HG03196 (cell line): ENCODE data around the gene DNAL4.
"Not testable (repeated sequence)": the region's sequence is repeated elsewhere in the genome, so short reads cannot be mapped to it uniquely, and the experiment has no call there.

ENCODE experiments used
- ATAC-seq: cut with Tn5 transposase; IDR thresholded peaks from one replicate; pipeline ENCODE4 v1.9.1; 2021; ENCODE audit not compliant: unreplicated experiment

Gene DNAL4

GRCh38 chr22:38827510-38827909, 33.6 kb upstream of the DNAL4 start:
- no peak for ATAC-seq

- no peak for ATAC-seq
These were observed 32.9 kb upstream of the DNAL4 start for GRCh38 chr22:38826801-38827200.

- no peak for ATAC-seq
These were observed 32.4 kb upstream of the DNAL4 start for GRCh38 chr22:38826386-38826785.

GRCh38 chr22:38824585-38824984, 30.6 kb upstream of the DNAL4 start:
- no peak for ATAC-seq

- no peak for ATAC-seq
These were observed 29.7 kb upstream of the DNAL4 start for GRCh38 chr22:38823637-38824036.

GRCh38 chr22:38823076-38823475, 29.1 kb upstream of the DNAL4 start:
- no peak for ATAC-seq

GRCh38 chr22:38820020-38820419, 26.1 kb upstream of the DNAL4 start:
- no peak for ATAC-seq

- no peak for ATAC-seq
These were observed 25.5 kb upstream of the DNAL4 start for GRCh38 chr22:38819387-38819940.

- ATAC-seq = no peak
These were observed 23.3 kb upstream of the DNAL4 start for GRCh38 chr22:38817196-38817595.

- no peak for ATAC-seq
These were observed 21.9 kb upstream of the DNAL4 start for GRCh38 chr22:38815842-38816241.

GRCh38 chr22:38811241-38811640, 17.3 kb upstream of the DNAL4 start:
- ATAC-seq = no peak

- ATAC-seq = not testable (repeated sequence)
These were observed 11.2 kb upstream of the DNAL4 start for GRCh38 chr22:38805041-38805593.

- ATAC-seq = no peak
These were observed 8.8 kb upstream of the DNAL4 start for GRCh38 chr22:38802671-38803121.

GRCh38 chr22:38799265-38800002, 5.5 kb upstream of the DNAL4 start:
- ATAC-seq = no peak

- no peak for ATAC-seq
These were observed 4.6 kb upstream of the DNAL4 start for GRCh38 chr22:38798496-38798895.

GRCh38 chr22:38796262-38796957, 2.5 kb upstream of the DNAL4 start:
- ATAC-seq = no peak

GRCh38 chr22:38795569-38795968, 1.6 kb upstream of the DNAL4 start:
- ATAC-seq = no peak

GRCh38 chr22:38793317-38793716, 626 bp downstream of the DNAL4 start:
- ATAC-seq = no peak

GRCh38 chr22:38792833-38793232, 1.1 kb downstream of the DNAL4 start:
- ATAC-seq = no peak

- no peak for ATAC-seq
These were observed 4.3 kb downstream of the DNAL4 start for GRCh38 chr22:38789606-38790005.

GRCh38 chr22:38788846-38789245, 5.1 kb downstream of the DNAL4 start:
- no peak for ATAC-seq
